Stimulated activated naive CD8-positive, alpha-beta T cell treated with anti-CD3 and anti-CD28 coated beads, Interleukin-15, Interleukin-2, amounts not matched to agents 100 U/mL and 50 U/mL, for 24 hours (primary cell): Measurements from ENCODE around the gene CRYZL1.

Experiments used
- ATAC-seq: fragments of 150-1000 bp; cut with Tn5 transposase; one replicate; pipeline ENCODE4 v1.10.0; 2021
- DNase-seq: peaks from one replicate; pipeline ENCODE4 v3.0.0; 2021

Gene CRYZL1

DNA sequence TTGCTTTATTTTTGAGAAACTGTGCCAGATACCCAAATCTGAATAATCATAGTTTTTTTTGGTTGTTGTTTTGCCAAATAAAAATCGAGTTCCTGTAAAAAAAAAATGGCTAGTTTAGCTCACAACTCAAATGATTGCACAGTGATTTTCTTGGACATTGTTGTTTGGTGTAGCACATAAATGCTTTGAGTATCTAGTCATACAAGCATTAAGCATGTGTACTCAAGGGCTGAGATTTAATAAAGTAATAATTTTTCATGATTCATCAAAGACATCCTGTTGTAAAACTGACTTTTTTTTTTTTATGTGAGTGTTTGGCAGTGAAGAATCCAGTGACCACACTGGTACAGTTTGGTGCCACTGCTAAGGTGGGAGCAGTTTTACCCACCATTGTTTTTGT lies 19.6 kb upstream of the CRYZL1 start:
- no peak for DNase-seq
- no peak for ATAC-seq

DNA sequence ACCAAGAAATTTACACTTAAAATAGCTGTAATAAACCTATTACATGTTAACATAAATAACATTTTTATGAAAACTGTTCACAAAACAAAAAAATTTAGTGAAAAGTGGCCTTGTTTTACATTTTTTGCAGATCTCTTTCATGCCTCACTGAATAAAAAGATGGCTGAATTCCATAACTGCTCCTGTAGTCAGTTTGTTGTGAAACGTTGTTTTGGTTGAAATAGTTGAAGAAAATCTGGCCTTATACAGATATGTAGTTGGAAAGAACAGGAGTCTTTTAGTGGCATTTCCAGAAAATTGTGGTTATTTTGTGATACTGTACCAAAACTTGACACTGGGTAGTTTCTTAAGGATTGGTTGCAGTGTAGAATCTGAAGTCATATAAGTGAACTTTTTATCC lies 18.9 kb upstream of the CRYZL1 start:
- DNase-seq = no peak
- ATAC-seq = no peak

DNA sequence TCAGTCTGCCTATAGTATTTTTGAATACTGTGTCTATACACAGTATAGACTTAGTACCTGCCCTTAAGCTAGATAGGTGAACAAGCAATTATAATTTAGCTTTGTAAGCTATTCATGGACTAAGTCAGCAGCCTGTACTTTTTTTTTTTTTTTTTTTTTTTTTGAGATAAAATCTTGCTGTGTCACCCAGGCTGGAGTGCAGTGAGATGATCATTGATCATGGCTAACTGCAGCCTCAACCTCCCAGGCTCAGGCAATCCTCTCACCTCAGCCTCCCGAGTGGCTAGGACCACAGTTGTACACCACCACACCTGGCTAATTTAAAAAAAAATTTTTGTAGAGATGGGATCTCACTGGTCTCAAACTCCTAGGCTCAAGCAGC lies 18.0 kb upstream of the CRYZL1 start:
- ATAC-seq (no peak), DNase-seq (no peak)

DNA sequence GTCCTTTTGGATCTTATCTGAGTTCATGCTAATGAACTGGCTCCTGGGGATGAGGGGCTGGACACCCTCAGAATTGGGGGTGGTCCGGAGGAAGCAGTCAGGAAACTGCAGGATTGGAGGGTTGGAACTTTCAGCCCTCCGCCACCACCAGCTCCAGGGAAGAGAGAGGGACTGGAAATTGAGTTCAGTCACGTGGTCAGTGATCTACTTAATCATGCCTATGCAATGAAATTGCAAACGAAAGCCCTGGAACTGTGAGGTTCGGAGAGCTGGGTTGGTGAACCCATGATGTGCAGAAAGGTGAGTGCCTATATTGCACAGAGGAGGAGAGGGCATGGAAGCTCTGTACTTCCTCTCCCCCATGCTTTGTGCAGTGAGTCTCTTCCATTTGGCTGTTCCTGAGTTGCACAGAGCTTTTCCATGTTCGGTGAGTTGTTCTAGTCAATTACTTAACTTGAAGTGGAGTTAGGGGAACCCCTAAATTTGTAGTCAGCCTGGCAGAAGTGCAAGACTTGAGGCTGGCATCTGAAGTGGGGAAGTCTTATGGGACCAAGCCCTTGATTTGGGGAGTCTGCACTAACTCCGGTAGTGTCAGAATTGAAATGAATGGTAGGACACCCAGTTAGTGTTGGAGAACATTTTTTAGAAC lies 17.5 kb upstream of the CRYZL1 start:
- ATAC-seq = no peak

DNA sequence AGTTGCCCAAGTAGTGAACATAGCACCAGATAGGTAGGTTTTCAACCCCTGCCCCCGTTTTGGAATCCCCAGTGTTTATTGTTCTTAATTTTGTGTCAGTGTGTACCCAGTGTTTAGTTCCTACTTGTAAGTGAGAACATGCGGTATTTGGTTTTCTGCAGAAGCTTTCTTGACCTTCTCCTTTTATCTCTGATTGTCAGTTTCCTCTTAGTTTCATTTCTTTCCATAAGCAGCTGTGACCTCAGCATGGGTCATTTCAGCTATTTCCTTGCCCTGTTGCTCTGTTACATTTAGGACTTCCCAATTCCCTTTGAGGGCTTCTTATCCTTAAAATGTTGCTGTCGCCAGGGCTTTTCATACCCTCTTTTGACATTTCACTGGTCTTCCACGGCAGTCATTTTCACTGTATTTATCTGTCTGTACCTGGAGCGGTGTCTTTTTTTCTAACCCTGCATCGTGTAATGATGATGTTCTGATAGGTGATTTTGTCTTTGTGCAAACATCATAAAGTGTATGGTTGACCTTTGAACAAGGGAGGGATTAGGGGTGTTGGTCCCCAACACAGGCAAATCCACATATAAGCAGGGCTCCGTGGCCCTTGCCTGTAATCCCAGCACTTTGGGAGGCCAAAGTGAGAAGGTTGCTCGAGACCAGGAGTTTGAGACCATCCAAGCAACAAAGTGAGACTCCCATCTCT lies 15.7 kb upstream of the CRYZL1 start:
- no peak for ATAC-seq
- DNase-seq = no peak

More for the DNA sequence above, 17.5 kb upstream of the CRYZL1 start:
- no peak for DNase-seq

DNA sequence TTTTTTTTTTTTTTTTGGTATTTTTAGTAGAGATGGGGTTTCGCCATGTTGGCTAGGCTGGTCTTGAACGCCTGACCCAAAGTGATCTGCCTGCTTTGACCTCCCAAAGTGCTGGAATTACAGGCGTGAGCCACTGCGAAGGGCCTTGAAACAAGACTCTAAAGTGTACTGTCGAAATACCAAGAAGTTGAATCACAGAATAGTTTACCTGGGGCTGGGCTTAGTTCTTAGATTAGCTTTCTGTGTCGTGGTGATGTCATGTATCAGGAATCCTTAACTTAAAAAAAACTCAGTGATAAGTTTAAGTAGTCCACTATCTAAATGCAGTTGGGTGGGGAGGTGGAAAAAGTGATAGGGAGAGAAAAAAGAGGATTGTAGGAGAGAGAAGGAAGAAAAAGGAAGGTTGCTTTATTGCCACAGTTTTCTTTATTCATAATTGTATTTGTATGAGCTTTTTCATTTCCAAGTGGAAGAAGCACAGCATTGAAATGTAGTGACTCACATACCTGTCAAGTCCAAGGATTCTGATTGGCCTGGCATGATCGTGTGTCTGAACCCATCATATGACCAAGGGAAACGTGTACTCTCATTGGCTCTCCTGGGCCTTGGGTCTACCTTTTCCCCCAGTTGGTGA lies 14.2 kb upstream of the CRYZL1 start:
- no peak for DNase-seq
- ATAC-seq = no peak

DNA sequence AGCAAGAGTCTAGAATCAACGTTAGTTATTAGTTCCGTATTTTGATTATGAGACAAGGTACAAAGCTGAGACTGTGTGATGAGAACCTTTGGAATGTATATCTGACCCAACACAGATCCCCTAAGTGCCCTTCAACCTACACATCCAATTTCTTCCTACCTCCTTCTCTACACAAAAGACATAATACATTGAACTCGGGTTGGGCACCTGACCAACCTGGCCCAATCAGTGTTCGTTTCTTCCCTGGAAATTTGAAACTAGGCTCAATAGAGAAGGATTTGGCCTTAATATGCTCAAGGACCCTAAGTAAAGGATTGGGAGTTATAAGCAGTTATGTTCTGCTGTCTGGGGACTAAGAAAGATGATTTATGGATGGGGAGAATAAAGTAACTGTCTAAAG lies 12.9 kb upstream of the CRYZL1 start:
- ATAC-seq (no peak), DNase-seq (no peak)

DNA sequence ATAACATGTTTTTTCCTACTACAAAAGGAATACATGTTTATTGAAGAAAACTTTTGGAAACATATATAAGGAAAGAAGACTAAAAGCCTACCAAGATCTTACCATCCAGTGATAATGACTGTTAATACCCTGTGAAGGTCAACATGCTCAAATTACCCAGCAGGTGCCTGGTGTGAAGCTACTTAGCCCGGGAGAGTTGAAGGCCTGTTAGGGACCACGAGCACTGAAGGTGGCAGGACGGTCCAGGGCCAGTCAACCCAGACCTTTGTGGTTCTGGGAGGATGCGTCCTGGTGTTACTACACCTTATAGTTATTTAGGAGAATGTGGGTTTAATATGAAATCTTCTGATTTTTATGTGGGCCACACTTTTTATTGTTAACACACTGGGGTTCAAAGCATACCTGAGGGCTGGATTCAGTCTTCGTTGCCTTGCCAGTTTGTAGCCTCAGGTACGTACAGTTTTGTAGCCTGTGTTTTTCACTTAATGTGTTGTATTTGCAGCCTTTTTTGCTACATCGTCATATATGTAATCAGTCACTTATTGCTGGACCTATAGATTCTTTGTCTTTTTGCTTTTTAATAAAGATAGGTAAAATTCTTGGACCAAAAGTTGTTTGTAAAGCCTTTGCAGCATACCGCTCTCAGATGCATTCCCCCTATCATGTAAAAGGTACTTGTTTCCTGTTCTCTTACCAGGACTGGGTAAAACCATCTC lies 10.6 kb upstream of the CRYZL1 start:
- DNase-seq (no peak), ATAC-seq (no peak)

DNA sequence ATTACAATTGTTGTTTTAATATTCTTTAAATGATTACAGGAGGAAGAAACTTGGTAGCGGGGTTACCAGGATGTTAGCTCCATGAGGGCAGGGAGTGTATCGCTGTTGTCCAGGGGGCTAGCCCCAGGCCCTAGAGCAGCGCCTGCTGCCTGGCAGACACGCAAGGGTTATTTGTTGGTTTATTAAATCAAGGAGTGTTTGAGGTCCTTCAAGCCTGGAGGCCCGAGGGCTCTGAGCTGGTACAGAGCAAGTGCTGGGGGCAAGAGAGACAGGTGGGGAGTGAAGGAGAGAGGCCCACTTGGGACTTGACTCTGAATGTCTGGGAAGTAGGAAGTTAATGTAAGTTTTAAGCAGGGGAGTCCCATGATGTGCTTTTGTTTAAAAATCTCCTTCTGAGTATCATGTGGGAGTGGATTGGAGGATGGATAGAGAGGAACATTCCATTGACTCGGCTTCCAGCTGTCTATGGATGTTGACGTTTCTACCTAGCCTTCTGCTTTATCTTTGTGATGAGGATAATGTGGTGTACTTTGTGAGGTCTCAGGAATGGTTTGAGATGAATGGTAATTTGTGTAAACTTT lies 9.5 kb upstream of the CRYZL1 start:
- no peak for ATAC-seq

DNA sequence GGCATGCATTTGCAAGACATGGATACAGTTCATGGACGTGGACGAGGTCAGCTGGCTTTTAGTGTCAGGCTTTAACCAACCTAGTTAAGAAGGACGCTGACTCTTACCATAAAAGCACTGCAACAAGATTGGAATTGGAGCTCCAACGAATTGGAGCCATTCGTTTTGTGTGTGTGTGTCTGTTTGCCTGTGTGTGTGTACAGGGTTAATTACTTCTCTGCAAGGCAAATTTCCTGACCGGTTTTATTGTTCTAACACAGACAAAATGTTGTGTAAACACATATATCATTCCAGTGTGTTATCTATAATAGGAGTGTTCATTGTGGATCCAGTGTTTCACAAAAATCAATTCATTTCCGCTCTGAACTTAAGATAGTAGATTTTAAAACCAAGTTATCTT lies 8.7 kb upstream of the CRYZL1 start:
- ATAC-seq = no peak
- no peak for DNase-seq

More for the DNA sequence above, 9.5 kb upstream of the CRYZL1 start:
- DNase-seq = no peak

DNA sequence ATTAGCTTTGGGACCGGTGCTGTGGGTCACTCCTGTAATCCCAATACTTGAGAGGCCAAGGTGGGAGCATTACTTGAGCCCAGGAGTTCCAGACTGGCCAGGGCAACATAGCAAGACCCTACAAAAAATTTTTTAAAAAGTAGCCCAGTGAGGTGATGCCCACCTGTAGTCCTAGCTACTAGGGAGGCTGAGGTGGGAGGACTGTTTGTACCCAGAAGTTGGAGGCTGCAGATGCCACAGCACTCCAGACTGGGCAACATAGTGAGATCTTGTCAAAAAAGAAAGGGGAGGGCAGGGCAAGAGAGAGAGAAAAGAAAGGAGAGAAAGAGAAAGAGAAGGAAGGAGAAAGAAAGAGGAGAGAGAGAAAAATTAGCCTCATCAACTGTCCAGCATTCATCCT lies 7.0 kb upstream of the CRYZL1 start:
- no peak for ATAC-seq
- no peak for DNase-seq

DNA sequence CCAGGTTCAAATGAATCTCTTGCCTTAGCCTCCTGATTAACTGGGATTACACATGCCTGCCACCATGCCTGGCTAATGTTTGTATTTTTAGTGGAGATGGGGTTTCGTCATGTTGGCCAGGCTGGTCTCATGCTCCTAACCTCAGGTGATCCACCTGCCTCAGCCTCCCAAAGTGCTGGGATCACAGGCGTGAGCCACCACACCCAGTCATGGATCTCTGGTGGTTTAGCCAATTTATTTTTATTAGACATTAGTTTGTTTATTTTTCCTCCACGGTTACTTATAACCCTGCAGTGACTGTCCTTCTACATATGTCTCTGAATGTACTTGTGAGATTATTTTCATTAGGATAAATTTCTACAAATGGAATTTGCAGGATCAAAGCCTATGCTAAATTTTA lies 6.0 kb upstream of the CRYZL1 start:
- DNase-seq (no peak), ATAC-seq (no peak)

DNA sequence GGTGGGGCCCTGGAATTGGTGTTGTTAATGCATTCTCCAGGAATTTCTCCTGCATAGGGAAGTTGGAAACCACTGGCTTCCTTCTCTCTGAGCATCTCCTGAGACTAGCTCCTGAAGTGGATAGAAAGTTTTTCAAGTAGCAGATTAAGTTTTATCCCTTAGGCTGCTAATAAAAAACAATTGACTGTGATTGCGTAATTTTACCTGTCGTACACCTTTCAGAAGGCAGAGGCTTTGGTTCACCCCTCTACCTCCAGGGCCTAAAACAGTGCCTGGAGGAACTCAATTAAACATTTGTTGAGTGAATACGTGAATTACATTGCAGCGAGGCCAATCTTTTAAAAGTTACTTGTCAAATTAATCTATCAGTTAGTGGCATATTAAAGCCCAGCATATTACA lies 4.2 kb upstream of the CRYZL1 start:
- no peak for DNase-seq

DNA sequence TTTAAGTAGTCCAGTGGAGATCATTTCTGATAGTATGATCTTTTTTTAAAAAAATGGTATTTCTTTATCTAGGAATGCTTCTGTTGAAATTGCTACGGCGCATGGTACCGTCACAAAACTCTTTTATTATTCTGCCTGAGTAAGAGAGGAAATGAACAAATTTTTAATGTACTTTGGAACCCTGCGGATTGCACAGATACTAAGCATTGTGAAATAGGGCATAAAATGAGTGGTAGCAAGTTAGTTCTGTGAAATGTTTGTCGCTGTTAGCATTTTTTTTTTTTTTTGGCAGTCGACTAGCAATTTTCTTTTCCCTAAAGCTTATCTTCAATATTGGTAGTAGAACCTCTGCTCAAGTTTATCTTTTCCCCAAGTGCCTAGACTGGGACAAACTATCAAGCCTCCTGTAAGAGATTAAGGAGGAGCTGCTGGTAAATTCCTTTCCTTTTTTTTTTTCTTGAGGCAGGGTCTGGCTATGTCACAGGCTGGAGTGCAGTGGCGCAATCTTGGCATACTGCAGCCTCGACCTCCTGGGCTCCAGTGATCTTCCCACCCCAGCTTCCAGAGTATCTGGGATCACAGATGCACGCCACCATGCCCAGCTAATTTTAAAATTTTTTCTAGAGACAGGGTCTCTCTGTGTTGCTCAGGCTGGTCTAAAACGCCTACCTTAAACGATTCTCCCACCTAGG lies 3.0 kb upstream of the CRYZL1 start:
- ATAC-seq (no peak), DNase-seq (no peak)

More for the DNA sequence above, 4.2 kb upstream of the CRYZL1 start:
- ATAC-seq = no peak

DNA sequence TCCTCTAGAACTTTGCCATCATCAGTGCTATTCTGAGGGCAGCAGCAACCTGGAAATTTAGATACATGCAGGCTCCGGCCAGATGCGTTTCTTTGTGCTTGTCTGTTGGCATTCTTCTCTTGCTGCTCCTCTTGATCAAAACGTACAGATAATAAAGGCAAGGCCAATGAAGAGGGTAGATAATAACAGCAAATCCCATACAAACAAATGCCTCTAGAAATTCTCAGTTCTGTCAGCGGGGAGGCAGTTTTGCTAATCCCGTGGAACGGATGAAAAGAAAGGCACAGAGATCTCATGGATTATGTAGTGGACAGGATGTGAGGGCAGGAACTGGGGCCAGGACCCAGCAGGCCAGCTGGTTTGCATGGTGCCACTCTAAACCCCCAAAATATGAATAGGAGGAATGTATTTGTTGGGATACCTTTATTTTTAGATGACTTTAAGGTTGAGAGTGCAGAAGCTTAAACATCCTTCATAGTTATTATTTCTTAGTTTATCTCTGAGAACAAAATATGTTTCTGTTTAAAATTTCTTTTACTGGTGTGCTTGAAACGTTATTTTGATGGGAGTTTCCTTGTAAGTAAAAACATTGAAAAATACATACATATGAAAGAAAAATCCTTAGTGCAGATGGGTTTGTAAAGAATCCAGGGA lies 2.2 kb upstream of the CRYZL1 start:
- DNase-seq (no peak), ATAC-seq (no peak)

DNA sequence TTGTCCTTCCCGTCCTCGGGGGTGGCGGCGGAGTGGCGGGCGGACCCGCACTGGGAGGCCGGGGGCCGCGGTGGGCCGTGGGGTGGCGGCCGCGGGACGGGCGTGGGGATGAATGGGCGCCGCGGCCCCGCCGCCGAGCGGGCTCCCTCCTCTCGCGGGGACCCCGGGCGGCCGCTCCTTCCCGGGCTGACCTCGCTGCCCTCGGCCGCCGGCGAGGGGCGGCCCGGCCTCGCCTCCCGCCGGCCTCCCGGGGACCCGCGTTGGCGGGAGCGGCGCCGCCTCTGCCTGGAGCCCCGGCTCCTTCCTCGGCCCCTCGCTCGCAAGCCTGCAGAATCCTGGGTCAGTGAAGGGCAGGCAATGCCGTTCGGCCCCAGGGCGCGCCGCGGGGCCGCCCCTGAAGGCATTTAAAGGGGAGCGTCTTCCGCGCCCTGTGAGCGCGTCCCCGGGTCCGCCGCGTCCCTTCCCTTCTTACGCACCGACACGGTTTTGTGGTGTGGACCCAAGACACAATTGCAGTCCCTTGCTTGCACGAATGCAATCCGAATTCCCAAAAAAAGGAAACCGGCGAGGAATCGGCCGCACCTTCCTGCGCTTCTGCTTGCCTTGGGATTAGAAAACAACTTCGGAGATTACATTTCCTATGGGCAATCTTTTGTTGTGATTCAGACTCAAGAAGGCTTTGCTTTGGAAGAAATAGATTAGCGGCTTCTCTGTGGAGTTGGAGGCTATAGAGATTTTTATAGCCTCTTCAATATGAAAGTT lies 1.5 kb upstream of the CRYZL1 start:
- DNase-seq (peak; percentile 33), ATAC-seq (no peak)

DNA sequence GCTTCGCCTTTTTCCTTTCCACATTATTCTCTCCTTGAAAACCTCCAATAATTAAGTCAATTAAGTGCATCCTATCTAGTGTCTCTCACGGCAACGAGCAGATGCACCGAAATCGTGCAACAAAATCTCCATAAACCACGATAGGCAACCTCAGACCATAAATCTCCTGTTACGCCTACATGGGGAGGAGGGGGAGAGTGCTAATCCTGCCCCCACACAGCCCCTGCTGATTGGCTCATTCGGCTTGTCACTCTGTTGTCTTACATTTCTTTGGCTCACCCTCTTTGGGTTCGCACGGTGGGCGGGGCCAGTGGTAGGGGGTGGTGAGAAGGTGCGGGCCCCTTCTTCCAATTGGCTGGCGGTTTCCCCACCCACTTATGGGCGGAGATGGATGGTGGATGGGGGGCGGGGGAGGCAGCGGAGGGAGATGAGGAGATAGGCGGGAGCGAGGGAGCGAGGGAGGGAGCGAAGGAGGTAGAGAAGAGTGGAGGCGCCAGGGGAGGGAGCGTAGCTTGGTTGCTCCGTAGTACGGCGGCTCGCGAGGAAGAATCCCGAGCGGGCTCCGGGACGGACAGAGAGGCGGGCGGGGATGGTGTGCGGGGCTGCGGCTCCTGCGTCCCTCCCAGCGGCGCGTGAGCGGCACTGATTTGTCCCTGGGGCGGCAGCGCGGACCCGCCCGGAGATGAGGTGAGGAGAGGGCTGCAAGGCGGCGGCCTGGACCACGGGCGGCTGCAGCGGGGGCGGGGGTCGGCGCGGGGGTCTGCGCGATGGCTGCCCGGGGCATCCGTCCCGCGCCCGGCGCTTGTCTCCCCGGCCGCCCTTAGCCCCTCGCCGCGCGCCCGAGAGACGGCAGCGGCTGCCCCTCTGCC lies 720 bp upstream of the CRYZL1 start, which contains the start of gene ITSN1:
Gene ITSN1, plus strand, starts transcription at position 475 of the 869 bp plus-strand sequence. CDS start 76,328 bp downstream, outside the sequence.
- peak; percentile 100 for DNase-seq
- ATAC-seq = peak; percentile 93

DNA sequence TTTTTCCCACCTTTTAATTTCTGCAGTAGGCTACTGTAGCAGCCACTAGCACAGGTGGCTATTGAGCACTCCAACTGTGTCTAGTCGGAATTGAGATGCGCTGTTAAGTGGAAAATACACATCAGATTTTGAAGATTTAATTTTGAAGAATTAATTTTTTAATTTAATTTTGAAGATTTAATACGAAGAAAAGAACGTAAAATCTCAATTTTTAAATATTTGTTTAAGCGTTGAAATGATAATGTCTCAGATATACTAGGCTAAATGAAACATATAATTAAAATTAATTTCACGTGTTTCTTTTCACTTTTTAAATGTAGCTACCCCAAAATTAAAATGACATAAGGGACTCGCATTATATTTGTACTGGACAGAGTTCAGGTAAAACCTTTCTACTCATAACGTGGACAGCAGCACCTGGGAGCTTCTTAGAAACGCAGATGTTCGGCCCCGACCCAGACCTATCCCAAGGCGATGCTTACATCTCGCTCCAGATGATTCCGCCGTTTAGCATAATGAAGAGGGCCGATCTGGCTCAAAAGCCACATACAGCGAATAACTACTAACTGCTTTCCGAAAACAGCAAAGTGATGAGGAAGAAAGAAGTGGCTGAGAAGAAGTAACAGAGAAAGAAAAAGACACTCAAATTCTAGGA lies 717 bp downstream of the CRYZL1 start:
- ATAC-seq = no peak
- DNase-seq = peak; percentile 8

DNA sequence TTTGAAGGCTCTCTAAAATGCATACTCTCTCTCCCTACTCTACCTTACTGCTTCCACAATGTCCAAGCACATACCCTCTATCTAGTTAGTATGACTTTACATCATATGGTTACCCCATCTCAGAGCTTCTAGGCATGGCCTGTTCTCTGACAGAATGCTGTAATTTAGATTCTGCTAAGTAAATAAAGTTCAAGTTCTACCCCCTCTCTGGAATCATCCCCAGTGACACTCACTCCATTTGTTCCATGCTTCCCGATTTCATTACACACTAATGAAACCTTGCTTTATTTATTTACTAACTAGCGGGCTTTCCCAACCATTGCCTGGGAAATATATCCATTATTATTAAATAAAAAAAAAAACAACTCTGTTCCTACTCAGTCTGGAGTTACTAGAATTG lies 7.3 kb downstream of the CRYZL1 start:
- ATAC-seq (no peak), DNase-seq (no peak)
